Measurements from ENCODE around the gene ARHGAP26. TPM values are rescaled to one million over a fixed set of nuclear protein-coding genes. Genes with fewer than 3 reads are reported as not detected.

ARHGAP26 gene
- total and polyA plus RNA-seq, 10 donors = 4.2 to 148 (median 55.5) TPM

DNA sequence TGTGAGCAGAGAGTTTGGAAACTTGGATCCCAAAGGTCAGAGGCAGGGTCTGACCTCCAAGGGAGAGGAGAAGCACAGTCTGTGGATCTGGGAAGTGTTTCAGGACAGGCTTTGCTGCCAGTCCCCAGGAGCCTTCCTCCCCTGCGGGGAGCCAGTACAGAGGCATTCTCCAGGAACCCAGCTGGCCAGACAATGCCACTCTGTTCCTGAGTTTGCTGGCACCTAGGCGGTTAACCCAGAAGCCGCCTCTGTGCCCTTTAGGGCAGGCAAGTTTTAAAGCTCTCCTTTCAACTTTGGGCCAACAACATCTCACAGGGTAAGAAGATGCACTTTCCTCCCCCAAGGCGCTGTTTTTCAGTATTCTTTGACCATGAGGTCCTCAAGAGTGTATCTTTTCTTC, 47.3 kb upstream of the ARHGAP26 start:
- no peak overlapping the region for H3K4me3 ChIP-seq
- H3K27ac ChIP-seq = no peak overlapping the region
- no peak for DNase-seq
- peaks cover 0 to 17% (median 5%) of the 10 kb centered on the region in 6 donors for H3K4me1 ChIP-seq
- intact Hi-C loops (cut with DNase I; ENCODE audit: low total_unique reads) = no loop called here
- H3K9me3 ChIP-seq = no peaks in the 10 kb centered on the region
- peaks cover 0 to 4% (median 0%) of the 10 kb centered on the region in 7 donors for H3K27me3 ChIP-seq (replicated peaks in 1 of 7)
- H3K36me3 ChIP-seq = no peaks in the 10 kb centered on the region
- TF ChIP-seq POLR2AphosphoS5 (IDR thresholded peaks at IDR 0.05) = no peak
- no peak for TF ChIP-seq POLR2A (IDR thresholded peaks at IDR 0.05)
- TF ChIP-seq, protein P1, sequence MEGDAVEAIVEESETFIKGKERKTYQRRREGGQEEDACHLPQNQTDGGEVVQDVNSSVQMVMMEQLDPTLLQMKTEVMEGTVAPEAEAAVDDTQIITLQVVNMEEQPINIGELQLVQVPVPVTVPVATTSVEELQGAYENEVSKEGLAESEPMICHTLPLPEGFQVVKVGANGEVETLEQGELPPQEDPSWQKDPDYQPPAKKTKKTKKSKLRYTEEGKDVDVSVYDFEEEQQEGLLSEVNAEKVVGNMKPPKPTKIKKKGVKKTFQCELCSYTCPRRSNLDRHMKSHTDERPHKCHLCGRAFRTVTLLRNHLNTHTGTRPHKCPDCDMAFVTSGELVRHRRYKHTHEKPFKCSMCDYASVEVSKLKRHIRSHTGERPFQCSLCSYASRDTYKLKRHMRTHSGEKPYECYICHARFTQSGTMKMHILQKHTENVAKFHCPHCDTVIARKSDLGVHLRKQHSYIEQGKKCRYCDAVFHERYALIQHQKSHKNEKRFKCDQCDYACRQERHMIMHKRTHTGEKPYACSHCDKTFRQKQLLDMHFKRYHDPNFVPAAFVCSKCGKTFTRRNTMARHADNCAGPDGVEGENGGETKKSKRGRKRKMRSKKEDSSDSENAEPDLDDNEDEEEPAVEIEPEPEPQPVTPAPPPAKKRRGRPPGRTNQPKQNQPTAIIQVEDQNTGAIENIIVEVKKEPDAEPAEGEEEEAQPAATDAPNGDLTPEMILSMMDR (IDR thresholded peaks at IDR 0.05 in 8 of 11, conservative IDR thresholded peaks at IDR 0.05 in 3 of 11) = no peak
- 88 to 94% (median 93%) methylated on average over 3 to 4 of the region's 4 CpGs for WGBS, 5 donors

DNA sequence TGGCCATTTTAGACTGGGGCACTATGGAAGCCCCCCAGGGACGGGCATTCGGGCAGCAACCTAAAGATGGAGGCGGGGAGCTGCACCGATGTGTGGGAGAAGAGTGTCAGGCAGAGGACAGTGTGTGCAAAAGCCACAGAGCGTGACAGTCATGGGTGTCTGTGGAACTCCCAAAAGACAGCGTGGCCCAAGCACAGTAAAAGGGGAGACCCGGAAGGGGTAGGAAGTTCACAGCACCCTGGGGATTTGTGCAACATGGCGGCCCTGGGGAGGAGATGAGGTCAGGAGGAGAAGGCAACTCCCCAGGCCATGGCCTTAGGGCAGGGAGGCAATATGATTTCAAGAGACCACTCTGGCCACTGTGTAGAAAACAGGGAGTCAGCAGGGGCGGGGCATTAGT, 45.4 kb upstream of the ARHGAP26 start:
- Histone ChIP-seq H3K36me3 (no peaks in the 10 kb centered on the region), H3K27me3 (replicated peaks in 1 of 7) (no peaks in the 10 kb centered on the region), H3K27ac (no peak overlapping the region), H3K9me3 (no peaks in the 10 kb centered on the region), H3K4me1 (peaks cover 0 to 18% (median 5%) of the 10 kb centered on the region in 6 donors), H3K4me3 (no peak overlapping the region)
- intact Hi-C loops (cut with DNase I; ENCODE audit: low total_unique reads) = no loop called here
- TF ChIP-seq, protein P1 (IDR thresholded peaks at IDR 0.05 in 8 of 11, conservative IDR thresholded peaks at IDR 0.05 in 3 of 11) = no peak
- TF ChIP-seq POLR2AphosphoS5 (IDR thresholded peaks at IDR 0.05) (no peak), POLR2A (IDR thresholded peaks at IDR 0.05) (no peak)
- no peak for DNase-seq
- whole genome bisulfite sequencing, 5 donors = 83 to 88% (median 87%) methylated on average over 9 of the region's 9 CpGs

GRCh38 chr5:142725231-142726187, 44.7 kb upstream of the ARHGAP26 start:
- no peaks in the 10 kb centered on the region for H3K9me3 ChIP-seq
- peaks cover 0 to 18% (median 5%) of the 10 kb centered on the region in 6 donors for H3K4me1 ChIP-seq
- intact Hi-C loops (cut with DNase I; ENCODE audit: low total_unique reads) = no loop called here
- no peak overlapping the region for H3K4me3 ChIP-seq
- TF ChIP-seq POLR2A (IDR thresholded peaks at IDR 0.05) (no peak), POLR2AphosphoS5 (IDR thresholded peaks at IDR 0.05) (no peak)
- TF ChIP-seq, protein P1 (IDR thresholded peaks at IDR 0.05 in 8 of 11, conservative IDR thresholded peaks at IDR 0.05 in 3 of 11) = no peak
- 65 to 80% (median 73%) methylated on average over 4 of the region's 4 CpGs for WGBS, 5 donors
- DNase-seq = no peak
- H3K27ac ChIP-seq = peak overlapping the region in 1 of 8 donors; percentile 13
- H3K27me3 ChIP-seq (replicated peaks in 1 of 7) = no peaks in the 10 kb centered on the region
- H3K36me3 ChIP-seq = no peaks in the 10 kb centered on the region

- Histone ChIP-seq H3K9me3 (no peaks in the 10 kb centered on the region), H3K4me1 (peaks cover 0 to 18% (median 4%) of the 10 kb centered on the region in 6 donors), H3K36me3 (no peaks in the 10 kb centered on the region), H3K27me3 (replicated peaks in 1 of 7) (no peaks in the 10 kb centered on the region), H3K27ac (peak overlapping the region in 2 of 8 donors; percentile 13 to 16), H3K4me3 (no peak overlapping the region)
- no peak for TF ChIP-seq POLR2A (IDR thresholded peaks at IDR 0.05)
- TF ChIP-seq, protein P1 (IDR thresholded peaks at IDR 0.05 in 8 of 11, conservative IDR thresholded peaks at IDR 0.05 in 3 of 11) = no peak
- no peak for TF ChIP-seq POLR2AphosphoS5 (IDR thresholded peaks at IDR 0.05)
- intact Hi-C loops (cut with DNase I; ENCODE audit: low total_unique reads) = no loop called here
- 50 to 68% (median 54%) methylated on average over 2 of the region's 2 CpGs for WGBS, 5 donors
- no peak for DNase-seq
Observed at GRCh38 chr5:142726188-142726731, 43.9 kb upstream of the ARHGAP26 start.
